ENCODE measurements around the gene GPR15LG.

The GPR15LG gene

DNA sequence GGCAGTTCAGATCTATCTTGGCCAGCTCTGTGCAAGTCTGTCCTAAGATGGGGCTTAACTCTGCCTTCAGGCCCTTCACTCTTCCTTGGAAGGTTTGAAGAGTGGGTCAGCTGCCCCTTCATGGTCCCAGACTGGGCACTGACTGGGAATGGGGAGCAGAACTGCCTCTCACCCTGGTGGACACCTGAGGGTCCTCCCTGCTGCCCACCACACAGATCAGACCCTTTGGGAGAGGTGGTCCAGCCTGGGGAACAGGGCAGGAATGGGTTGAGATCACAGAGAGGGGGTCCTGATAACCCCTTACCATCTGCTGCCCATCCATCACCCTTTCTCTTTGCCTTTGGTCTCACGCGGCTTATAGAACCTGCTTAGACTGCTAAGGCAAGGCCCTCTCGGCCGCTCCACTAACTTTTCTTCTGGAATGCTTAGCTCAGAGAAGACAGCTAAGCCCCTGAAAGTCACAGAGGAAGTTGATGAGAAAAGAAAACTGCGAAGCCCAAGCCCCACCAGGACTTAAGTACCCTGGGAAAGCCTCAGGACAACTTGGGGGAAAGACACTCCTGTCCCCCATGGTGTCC lies 20.3 kb downstream of the GPR15LG start:
- no peak for DNase-seq (ENCODE audit: low read depth)

DNA sequence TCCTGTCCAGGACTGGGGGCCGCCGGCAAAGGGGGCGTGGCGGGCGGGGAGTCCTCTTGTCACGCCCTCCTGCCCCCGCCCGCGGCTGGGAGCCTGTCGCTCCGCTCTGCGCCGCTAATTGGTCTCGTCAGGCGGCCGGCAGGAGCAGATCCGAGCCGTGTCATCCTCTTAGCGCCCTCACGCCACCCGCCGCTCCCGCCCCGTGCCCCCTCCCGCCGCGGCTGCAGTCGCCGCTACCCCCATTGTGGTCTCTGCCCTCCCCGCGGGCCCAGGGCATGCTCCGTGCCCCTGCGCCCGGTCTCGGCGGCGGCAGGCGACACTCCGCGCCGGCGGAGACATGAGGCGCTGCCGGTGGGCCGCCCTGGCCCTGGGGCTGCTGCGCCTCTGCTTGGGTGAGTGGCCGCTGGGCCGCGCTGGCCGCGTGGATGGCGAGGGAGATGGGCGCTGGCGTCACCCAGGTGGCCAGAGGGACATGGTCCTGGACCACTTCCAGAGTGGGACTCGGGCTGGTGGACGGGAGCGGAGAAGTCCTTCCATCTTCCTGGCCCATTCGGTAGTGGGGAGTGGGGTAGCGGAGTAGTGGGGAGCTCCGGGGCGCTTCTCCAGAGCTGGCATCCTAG lies 20.9 kb downstream of the GPR15LG start, which contains the start of gene CDHR1:
Gene CDHR1, plus strand, starts transcription at position 114 of the 620 bp plus-strand sequence. Its CDS starts 224 bp downstream, at position 338.
- DNase-seq (ENCODE audit: low read depth) = peak; percentile 32

DNA sequence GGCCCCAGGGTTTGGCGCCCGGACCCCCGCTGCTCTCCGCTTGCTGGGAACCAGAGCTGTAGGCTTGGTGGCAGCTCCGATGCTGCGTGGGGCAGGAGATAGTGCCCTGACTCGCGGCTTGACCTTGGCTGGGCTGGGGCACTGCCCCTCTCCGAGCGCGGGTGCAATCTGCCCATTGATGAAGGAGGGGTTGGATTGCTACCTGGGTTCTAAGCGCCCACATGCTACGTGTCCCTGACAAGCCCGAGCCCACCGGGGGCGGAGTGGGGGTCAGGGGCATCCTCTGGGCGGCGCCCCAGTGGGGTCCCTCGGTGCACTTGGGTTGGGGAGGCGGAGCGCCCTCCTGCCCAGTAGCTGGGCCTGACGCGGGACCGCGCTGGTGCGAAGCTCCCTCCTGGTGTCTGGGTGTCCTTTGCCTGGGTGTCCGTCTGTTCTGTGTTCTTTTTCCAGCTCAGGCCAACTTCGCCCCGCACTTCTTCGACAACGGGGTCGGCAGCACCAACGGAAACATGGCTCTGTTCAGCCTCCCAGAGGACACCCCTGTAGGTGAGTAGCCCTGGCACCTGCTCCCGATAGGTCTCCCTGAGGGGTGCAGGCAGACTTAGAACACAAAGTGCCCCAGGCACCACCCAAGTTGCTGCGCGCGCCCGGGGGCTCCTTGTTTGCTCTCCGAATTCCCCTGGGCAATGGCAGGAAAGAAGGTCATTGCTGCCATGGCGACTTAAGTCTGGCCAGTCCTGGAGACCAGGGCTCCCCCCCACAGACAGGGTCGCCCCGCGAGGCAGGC lies 21.6 kb downstream of the GPR15LG start:
- no peak for DNase-seq (ENCODE audit: low read depth)

DNA sequence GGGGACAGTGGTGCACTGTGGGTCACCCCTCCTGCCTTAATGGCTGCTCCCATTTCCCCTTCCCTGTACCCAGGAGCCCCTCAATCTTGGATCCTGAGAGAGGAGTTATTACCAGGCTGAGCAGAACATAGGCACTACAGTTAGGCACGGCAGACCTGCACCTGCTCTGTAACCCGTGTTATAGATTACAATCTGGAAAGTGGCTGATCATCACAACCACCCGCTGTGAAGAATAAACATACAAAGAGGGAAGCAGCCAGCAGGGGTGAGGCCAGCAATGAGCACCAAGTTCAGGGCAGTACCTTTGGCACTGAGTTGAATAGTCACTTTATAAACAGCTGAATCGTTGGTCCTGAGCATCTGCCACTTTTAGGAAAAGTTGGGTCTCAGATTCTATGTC lies 22.5 kb downstream of the GPR15LG start:
- no peak for DNase-seq (ENCODE audit: low read depth)

DNA sequence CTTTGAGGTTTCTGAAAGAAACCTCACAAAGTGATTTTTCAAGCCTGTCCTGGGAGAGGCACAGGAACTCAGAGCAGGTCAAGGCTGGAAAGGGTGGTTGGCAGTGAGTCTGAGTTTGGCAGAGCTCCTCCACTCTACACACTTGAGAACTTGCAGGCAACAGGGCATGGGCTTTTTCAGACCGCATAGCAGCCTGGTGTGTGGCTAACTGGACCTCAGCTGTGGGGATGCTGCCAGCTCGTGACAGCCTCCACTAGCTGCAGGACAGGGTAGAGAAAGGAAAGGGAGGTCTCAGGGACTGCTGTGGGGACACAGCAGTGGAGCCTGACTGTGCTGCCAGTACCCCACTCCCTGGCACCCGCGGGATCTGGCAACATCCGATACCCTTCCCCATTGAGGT lies 23.3 kb downstream of the GPR15LG start:
- DNase-seq (ENCODE audit: low read depth) = no peak

DNA sequence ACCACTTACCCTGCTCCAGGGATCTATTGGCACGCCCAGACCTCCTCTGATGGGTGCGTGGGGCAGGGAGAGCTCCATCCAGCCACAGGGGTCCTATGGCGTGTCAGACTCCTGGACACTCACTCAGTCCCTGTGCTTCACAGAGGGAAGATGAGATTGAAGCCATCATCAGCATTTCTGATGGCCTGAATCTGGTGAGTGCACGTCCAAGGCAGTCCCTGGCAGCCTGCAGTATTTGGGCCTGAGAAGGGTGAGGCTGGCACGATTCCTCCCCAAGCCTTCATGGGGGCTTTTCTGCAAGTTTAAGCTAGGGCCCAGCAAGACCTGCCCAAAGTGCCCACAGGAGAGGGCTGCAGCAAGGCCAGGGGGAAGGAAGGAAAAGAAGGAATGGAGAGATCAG lies 24.0 kb downstream of the GPR15LG start:
- DNase-seq (ENCODE audit: low read depth) = no peak

DNA sequence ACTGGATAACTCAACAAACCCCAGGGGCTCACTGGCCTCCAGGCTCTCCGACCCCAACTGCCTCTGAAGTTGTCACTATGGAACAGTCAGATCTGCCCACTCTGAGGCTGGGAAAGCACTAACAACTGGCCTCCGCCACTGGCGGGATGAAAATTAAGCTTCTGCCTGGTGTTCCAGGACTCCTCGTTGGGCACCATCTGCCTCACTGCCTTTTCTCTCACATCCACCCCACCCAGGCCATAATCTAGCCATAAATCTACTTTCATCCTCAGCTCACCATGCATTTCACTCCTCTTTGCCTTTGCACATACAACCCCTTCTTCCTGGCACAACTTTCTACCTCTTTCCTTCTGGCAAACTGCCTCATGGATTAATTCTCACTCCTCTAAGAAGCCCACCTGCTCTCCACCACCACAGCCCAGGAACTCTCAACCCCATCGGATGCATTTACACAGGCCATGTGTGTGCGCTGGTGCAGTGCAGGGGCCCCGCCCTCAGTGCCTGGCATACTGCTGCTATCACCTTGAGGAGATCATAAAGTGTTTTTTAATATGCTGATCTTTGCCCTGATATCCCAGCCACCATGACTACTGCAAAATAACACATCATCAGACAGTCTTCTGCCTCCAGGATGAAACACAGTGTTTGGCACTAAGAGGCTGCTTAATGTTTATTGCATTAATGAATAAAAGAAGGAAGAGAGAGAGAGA lies 24.8 kb downstream of the GPR15LG start:
- no peak for DNase-seq (ENCODE audit: low read depth)

DNA sequence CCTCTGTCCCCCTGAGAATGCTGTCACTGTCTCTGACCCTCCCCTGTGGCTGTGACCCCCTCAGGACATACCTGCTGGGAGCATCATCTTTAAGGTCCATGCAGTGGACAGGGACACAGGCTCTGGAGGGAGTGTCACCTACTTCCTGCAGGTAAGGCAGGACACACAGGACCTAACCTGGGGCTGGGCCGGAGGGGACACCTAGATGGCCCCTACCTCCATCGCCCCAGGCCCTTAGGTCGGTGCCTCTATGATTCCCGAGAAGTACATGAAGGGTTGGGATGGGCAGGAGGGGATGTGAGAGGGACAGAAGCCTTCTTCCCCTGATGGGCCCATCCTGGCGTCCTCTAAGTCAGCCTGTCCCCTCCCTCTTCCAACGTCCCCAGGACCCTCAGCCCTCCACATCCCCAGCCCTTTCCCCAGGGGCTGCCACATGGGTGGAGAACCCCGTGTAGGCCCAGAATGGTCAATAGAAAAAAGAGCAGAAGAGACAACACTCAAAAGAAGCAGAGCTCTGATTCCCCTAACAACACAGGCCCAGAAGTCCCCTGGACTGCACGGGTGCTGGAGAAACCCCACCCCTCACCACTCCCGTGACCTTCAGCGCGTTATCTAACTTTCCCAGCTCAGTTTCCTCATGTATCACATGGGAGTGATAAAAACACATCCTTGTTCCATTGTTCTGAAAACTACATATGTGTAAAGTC lies 27.1 kb downstream of the GPR15LG start:
- DNase-seq (ENCODE audit: low read depth) = no peak

DNA sequence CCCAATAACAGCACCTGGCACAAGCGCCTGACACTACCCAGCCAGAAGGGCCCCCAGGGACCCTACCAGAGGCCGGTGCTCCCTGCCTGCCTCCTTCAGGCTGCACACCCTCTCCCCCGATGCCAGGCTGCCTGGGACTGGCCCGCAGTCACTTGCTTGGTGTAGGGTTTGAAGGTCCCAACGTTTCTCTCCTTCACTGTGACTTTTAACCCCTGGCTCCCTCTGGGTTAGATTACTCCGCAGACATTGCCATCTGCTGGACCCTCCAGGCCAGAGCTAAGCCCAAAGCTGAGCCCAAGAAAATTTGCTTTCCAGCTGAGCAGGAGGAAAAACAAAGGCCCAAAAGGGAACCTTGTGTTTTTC lies 27.6 kb downstream of the GPR15LG start:
- no peak for DNase-seq (ENCODE audit: low read depth)

DNA sequence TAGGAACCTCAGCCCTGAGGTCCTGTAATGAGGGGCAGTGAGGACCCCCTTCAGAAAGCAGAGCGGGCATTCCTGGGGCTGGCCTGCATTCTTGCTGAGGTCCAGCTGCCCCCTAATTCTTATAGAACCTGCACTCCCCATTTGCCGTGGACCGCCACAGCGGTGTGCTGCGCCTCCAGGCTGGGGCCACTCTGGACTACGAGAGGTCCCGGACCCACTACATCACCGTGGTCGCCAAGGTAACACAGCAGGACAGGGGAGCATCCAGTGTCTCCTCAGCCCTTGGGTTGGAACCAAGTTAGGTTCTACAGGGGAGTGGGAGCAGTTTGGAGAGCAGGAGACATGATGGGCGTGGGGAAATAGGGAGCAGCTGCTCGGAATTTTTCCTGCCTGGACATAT lies 28.1 kb downstream of the GPR15LG start:
- DNase-seq (ENCODE audit: low read depth) = no peak

DNA sequence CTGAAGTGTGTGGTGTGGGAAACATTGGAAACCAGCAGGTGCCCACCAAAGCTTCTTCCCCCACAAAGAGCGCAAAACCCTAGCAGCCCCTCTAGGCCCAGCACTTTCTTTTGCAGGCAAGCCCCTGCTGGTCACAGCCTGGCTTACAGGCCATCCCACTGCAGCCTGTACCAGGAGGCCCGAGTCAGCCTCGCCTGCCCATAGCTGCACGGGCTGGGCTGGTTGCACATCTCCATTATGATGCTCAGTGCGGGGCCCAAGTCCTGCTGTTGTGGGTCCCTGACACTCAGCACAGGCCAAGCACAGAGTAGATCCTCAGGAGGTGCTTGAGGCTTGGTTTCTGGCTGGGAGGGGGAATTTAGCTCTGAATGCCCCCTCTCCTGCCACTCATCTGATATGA lies 28.7 kb downstream of the GPR15LG start:
- DNase-seq (ENCODE audit: low read depth) = no peak

DNA sequence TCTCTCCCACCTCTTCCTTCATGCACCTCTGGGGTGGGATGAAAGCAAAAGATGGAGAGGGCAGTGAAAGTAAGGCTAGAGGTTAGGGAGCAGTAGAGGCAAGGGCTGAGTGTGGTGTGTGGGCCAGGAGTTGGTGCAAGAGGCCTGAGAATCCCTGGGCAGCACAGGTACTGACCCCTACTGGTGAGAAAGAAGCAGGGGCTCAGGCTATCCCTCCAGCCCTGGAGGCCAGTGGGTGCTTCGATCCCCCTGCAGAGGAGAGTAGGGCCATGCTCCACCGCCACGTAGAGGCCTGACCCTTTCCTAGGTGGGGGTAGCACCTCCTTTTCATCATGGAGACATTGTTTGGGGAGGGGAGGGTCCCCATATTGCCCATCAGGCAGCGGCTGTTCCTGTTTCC lies 30.5 kb downstream of the GPR15LG start:
- DNase-seq (ENCODE audit: low read depth) = no peak

DNA sequence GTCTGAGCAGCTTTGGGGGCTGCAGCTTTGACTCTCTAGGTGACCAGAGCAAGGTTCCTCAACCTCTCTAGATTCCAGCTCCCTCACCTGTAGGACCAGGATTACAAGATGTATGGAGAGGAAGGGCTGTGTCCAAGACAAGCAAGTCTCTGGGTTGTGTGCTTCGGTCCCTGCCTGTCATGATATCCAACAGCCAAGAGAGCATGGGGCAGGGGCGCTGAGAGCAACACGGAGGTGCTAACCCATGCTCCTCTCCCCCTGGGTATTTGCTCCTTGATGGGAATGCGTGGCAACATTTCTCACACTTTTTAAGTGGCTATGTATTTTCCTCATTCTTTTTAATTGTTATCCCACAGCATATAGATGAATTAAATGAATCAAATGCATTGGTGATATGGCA lies 31.0 kb downstream of the GPR15LG start:
- no peak for DNase-seq (ENCODE audit: low read depth)

DNA sequence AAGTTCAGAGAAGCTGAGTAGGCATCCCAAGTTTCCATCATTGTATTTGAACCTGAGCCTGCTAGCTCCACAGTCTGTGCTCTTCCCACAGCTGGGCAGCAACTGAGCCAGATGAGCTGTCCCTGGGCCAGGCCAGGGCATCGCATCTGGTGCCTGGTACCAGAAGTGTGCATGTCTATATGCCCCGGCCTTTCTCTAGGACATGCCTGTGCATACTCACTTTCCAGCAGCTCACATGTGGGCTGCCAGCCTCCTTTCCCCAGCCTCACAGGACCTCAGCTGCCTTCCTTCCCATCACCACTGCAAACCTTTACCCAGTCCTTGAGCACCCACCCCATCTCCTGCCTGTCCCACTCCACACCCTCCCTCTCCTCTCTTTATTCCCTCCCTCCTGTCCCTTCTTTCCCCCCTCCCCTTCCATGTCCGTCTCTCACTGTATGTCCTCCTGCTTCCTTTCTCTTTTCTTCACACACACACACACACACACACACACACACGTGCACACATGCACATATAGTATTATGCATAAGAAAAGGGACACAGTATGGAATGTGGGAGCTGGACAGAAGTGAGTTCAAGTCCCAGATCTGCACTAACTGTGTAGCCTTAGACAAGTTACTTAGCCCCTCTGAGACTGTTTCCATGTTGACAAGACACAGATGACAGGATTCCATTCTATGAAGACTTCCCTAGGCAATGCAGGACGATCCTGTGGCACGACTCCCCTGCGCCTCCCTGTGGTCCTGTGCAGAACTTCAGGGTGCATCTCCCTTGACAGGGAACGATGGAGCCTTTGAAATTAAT lies 31.6 kb downstream of the GPR15LG start:
- peak; percentile 27 for DNase-seq (ENCODE audit: low read depth)

DNA sequence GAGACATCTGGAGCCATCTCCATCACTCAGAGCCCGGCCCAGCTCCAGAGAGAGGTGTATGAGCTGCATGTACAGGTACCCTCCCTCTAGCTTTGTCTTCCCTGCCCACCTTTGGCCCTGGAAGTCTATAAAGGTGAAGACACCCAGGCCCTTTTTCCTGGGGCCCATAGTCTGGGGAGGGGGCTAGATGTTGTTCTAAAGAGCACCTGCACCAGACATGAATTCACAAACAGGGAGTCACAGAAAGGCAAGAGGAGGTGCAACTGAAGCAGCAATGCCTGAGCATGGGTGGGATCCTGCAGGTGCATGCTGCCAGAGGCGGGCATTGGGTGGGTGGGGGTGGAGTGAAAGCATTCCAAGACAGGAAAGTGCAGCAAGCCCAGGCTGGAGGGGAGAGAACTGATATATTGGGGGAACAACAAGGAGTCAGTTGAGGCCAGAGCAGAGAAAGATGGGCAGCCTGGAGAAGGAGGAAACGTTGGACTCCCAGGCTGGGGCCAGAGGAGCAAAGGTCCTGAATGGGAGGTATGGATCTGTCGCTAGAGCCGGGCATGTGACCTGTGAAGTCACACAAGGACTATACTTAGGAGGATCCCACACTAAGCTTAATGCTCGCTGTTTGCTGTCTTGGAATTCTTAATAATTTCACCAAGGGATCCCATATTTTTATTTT lies 32.4 kb downstream of the GPR15LG start:
- no peak for DNase-seq (ENCODE audit: low read depth)

DNA sequence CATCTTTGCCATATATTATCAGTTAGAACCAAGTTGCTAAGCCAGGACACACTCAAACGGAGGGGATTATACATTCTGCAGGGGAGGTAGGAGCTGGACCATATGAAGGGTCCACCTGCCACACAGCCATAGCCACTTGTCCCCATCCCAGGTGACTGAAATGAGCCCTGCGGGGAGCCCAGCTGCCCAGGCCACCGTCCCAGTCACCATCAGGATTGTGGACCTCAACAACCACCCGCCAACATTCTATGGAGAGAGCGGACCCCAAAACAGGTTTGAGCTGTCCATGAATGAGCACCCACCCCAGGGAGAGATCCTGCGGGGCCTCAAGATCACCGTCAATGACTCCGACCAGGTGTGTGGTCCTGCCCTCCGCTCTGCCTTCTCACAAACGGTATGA lies 34.4 kb downstream of the GPR15LG start:
- no peak for DNase-seq (ENCODE audit: low read depth)

DNA sequence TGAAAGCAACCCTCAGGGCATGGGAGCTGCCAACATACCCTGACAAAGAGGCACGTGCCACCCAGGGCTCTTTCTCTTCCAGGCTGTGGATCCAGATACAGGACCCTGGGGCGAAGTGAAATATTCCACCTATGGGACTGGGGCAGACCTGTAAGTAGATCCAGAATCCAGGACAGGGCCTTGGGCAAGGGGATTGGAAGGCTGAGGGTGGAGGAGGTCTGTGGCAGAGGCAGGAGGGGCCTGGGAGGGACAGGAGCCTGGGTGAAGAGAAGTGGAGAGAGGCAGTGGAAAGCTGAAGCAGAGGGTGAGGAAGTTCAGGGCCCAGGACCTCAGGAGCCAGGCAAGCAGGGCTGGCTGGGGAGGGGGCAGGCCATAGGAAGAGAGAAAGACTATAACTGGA lies 38.0 kb downstream of the GPR15LG start:
- no peak for DNase-seq (ENCODE audit: low read depth)

DNA sequence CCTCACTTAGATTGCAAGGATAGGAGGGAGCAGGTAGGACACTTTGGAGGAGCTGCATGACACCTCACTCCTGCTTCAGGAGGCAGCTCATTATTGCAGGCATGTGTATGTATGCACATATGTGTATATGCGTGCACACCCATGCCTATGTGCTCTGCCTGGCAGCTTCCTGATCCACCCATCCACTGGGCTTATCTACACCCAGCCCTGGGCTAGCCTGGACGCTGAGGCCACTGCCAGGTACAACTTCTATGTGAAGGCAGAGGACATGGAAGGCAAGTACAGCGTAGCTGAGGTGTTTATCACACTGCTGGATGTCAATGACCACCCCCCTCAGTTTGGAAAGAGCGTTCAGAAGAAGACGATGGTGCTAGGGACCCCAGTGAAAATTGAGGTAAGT lies 38.4 kb downstream of the GPR15LG start:
- DNase-seq (ENCODE audit: low read depth) = no peak

DNA sequence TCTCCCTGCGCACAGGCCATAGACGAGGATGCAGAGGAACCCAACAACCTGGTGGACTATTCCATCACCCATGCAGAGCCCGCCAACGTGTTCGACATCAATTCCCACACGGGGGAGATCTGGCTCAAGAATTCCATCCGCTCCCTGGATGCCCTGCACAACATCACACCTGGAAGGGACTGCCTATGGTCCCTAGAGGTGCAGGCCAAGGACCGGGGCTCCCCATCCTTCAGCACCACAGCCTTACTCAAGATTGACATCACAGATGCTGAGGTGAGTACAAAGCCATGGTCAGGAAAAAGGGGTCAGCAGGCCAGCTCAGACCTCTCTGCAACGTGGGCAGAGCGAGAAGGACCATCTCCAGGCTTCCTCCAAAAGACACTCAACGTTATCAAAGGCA lies 39.5 kb downstream of the GPR15LG start:
- no peak for DNase-seq (ENCODE audit: low read depth)

DNA sequence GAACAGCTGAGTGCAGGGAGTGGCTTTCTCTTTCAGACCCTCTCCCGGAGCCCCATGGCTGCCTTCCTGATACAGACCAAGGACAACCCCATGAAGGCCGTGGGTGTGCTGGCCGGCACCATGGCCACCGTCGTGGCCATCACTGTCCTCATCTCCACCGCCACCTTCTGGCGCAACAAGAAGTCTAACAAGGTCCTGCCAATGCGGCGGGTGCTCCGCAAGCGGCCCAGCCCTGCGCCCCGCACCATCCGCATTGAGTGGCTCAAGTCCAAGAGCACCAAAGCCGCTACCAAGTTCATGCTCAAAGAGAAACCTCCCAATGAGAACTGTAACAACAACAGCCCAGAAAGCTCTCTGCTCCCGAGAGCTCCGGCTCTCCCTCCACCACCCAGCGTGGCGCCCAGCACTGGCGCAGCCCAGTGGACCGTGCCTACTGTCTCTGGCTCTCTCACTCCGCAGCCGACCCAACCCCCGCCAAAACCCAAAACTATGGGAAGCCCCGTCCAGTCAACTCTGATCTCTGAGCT lies 40.5 kb downstream of the GPR15LG start:
- no peak for DNase-seq (ENCODE audit: low read depth)
